Activated CD4-positive, alpha-beta T cell treated with anti-CD3 and anti-CD28 coated beads, Interleukin-2, amount 10 ng/mL, durations not matched to agents 24 days and 14 days (primary cell): ENCODE data around the gene IGF2R. TPM values are rescaled to one million over a fixed set of nuclear protein-coding genes. Genes with fewer than 3 reads are reported as not detected.

Source experiments
- DNase-seq: peaks from one replicate; pipeline ENCODE4 v3.0.0; 2022
- H3K27ac Mint-ChIP-seq: one replicate; pipeline ENCODE4 v1.8.0; 2022; ENCODE audit warnings: mild to moderate bottlenecking, mixed read lengths
- H3K27me3 Mint-ChIP-seq: one replicate; pipeline ENCODE4 v1.8.0; 2022; ENCODE audit warnings: mixed read lengths
- H3K36me3 Mint-ChIP-seq: one replicate; pipeline ENCODE4 v1.8.0; 2022; ENCODE audit warnings: low read depth, mild to moderate bottlenecking, mixed read lengths
- H3K4me1 Mint-ChIP-seq: one replicate; pipeline ENCODE4 v1.8.0; 2021; ENCODE audit warnings: mixed read lengths
- H3K4me3 Mint-ChIP-seq: one replicate; pipeline ENCODE4 v1.8.0; 2022; ENCODE audit warnings: mild to moderate bottlenecking, moderate library complexity, mixed read lengths
- H3K9me3 Mint-ChIP-seq: one replicate; pipeline ENCODE4 v1.8.0; 2021; ENCODE audit warnings: mixed read lengths
- intact Hi-C: fragments of 100-400 bp; cut with micrococcal nuclease; formaldehyde crosslinking; loops from one replicate; pipeline ENCODE4 v1.15.1; 2023
- total RNA-seq: library from RNA; stranded (reverse); gene quantifications from 2 replicates; pipeline ENCODE4 v1.2.3, GENCODE V29; 2022

Gene IGF2R
- total RNA-seq, 1 donor from 2014 or later, result 77.9 TPM

DNA sequence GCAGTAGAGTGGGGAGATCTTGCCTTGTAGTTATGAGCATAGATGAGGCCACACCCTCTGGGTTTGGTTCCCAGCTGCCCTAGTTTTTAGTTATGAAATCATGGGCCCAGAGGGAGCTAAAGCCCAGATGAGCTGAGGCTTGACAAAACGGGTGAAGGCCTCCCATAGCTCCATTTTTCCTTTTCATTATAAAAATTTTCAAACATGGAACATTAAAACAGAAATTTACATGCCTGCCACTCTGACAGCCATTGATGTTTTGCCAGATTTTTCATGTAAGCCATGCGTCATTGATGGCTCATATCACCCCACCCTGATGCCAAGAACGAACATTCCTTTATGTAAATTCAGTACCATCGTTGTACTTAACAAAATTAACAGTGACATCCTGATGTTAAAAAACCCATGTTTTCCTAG is 67.9 kb downstream of the IGF2R start:
- no peaks in the 10 kb centered on the region for H3K9me3 Mint-ChIP-seq
- no peaks in the 10 kb centered on the region for H3K27me3 Mint-ChIP-seq
- peaks cover 64% of the 10 kb centered on the region for H3K36me3 Mint-ChIP-seq

DNA sequence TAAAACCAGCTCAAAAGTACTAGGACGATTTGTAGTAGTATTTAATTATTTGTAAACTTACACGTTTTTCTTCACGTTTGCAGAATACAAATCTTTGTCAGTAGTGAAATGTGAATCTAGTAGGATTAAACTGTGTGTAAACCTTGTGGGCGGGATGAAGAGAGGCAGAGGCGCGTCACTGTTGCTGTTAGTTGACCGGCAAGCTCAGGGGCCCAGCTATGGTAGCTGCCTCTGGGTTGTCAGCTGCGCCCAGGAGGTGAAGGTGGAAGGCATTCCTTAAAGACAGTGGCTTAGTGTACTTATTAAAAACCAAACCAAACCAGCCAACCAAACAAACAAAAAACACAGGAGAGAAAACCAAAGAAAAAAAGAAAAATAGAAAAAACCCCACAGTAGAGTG is 69.6 kb downstream of the IGF2R start:
- Mint-ChIP-seq H3K27ac (no peak overlapping the region), H3K27me3 (no peaks in the 10 kb centered on the region), H3K9me3 (no peaks in the 10 kb centered on the region), H3K4me1 (peaks cover 26% of the 10 kb centered on the region), H3K36me3 (peaks cover 65% of the 10 kb centered on the region), H3K4me3 (no peak overlapping the region)
- intact Hi-C loops, result no loop called here
- no peak for DNase-seq

More for the DNA sequence above, 67.9 kb downstream of the IGF2R start:
- no peak overlapping the region for H3K27ac Mint-ChIP-seq
- peaks cover 21% of the 10 kb centered on the region for H3K4me1 Mint-ChIP-seq
- no peak overlapping the region for H3K4me3 Mint-ChIP-seq
- intact Hi-C loops, result no loop called here
- DNase-seq, result no peak

- H3K27ac Mint-ChIP-seq, result peak overlapping the region; percentile 26
- peaks cover 67% of the 10 kb centered on the region for H3K36me3 Mint-ChIP-seq
Measured at GRCh38 chr6:160039441-160039840, 70.6 kb downstream of the IGF2R start.

GRCh38 chr6:160040055-160040454 is 71.2 kb downstream of the IGF2R start:
- Mint-ChIP-seq H3K4me1 (peaks cover 26% of the 10 kb centered on the region), H3K27ac (no peak overlapping the region), H3K36me3 (peaks cover 67% of the 10 kb centered on the region), H3K27me3 (no peaks in the 10 kb centered on the region), H3K9me3 (no peaks in the 10 kb centered on the region), H3K4me3 (no peak overlapping the region)
- intact Hi-C loops, result no loop called here
- no peak for DNase-seq

More at GRCh38 chr6:160039441-160039840, 70.6 kb downstream of the IGF2R start:
- no peaks in the 10 kb centered on the region for H3K9me3 Mint-ChIP-seq
- H3K4me1 Mint-ChIP-seq, result peaks cover 26% of the 10 kb centered on the region
- intact Hi-C loops, result no loop called here
- H3K27me3 Mint-ChIP-seq, result no peaks in the 10 kb centered on the region
- no peak for DNase-seq
- no peak overlapping the region for H3K4me3 Mint-ChIP-seq

DNA sequence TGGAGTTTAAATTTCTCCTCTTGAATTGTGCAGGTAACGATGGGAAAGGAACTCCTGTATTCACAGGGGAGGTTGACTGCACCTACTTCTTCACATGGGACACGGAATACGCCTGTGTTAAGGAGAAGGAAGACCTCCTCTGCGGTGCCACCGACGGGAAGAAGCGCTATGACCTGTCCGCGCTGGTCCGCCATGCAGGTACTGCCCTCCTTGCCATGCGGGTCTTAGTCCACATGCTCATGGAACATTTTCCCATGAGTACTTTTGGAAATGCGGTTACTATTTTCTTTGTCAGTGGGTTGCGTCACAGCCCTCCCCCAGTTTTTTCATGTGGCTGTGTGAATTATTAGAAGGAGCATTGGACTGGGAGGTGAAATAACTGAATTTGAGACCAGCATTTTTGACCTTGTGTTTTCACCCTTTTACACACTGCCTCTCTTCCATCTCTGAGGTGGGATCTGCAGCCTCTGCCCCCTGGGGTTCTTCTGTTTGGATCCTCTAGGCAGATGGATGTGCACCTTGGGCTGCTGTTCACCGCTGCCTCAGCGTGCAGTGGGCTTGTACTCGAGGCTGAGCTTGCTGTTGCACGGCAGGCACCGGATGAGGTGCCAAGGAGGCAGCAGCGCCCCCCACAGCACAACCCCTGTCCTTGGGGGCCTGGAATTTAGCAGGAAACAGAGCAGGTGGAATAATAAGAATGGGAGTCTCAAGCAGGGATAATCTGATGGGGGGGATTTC is 71.8 kb downstream of the IGF2R start:
- Mint-ChIP-seq H3K36me3 (peaks cover 67% of the 10 kb centered on the region), H3K4me1 (peaks cover 26% of the 10 kb centered on the region), H3K27ac (peak overlapping the region; percentile 35), H3K9me3 (no peaks in the 10 kb centered on the region), H3K27me3 (no peaks in the 10 kb centered on the region), H3K4me3 (no peak overlapping the region)
- no peak for DNase-seq
- intact Hi-C loops, result no loop called here

DNA sequence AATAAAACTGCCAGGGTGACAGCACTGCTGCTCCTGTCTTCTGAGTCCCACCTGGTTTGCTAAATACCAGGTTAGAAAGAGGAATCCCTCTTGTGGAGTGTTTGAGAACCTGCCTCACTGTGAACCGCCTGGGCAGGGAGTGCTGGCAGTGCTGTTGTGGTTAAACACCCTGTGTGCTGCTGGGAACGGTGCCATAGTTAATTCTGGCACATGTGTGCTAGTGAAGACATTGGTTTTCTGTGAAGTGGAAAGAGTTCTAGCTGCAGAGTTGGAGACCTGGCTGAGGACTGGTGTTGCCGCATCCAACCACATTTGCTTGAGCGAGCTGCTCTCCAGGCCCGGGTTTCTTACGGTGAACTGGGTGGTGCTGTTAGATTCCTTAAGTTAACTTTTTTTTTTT is 72.7 kb downstream of the IGF2R start:
- peaks cover 68% of the 10 kb centered on the region for H3K36me3 Mint-ChIP-seq

DNA sequence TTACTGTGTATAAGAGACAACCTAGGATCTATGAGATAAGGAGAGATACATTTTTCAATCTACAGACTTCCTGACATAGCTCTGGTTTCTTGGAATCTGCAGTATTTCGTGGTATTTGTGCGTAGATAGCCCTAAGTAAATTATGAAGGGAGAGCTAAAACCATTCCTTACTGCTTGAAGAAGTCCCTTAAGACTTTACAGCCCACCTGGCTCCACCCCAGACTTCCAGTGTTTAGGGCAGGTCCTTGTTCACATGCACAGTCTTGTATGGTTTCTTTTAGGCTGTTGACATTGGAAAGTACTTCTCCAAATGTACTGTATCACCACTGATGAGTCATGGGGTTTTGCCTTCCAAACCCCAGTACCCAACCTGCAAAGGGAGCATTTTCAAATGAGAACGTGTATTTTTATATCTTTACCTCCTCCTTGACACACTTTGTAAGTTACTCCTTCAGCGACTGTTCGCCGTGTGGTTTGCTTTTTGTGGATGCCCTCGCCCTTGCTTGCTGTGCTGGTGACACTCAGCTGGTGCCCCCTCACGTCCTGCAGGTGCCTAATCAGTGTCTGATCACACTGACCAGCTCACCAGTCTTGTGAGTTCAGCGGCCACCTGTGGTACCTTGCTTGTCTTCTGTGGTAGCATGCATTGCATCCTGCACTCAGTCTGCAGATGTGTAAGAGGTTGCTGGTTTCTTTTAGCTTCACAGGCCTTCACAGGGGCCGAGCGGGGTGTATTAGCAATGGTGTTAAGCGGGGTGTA is 73.3 kb downstream of the IGF2R start:
- intact Hi-C loops, result no loop called here
- Mint-ChIP-seq H3K4me1 (peaks cover 26% of the 10 kb centered on the region), H3K27ac (no peak overlapping the region), H3K4me3 (no peak overlapping the region), H3K36me3 (peaks cover 70% of the 10 kb centered on the region), H3K27me3 (no peaks in the 10 kb centered on the region), H3K9me3 (no peaks in the 10 kb centered on the region)
- no peak for DNase-seq

More for the DNA sequence above, 72.7 kb downstream of the IGF2R start:
- no peaks in the 10 kb centered on the region for H3K9me3 Mint-ChIP-seq
- no peak overlapping the region for H3K27ac Mint-ChIP-seq
- no peak overlapping the region for H3K4me3 Mint-ChIP-seq
- intact Hi-C loops, result no loop called here
- H3K4me1 Mint-ChIP-seq, result peaks cover 26% of the 10 kb centered on the region
- no peak for DNase-seq
- H3K27me3 Mint-ChIP-seq, result no peaks in the 10 kb centered on the region

GRCh38 chr6:160042788-160043301 is 74.0 kb downstream of the IGF2R start:
- Mint-ChIP-seq H3K27ac (no peak overlapping the region), H3K4me1 (peaks cover 25% of the 10 kb centered on the region), H3K4me3 (no peak overlapping the region), H3K36me3 (peaks cover 73% of the 10 kb centered on the region), H3K27me3 (no peaks in the 10 kb centered on the region), H3K9me3 (no peaks in the 10 kb centered on the region)
- intact Hi-C loops, result no loop called here
- DNase-seq, result no peak

DNA sequence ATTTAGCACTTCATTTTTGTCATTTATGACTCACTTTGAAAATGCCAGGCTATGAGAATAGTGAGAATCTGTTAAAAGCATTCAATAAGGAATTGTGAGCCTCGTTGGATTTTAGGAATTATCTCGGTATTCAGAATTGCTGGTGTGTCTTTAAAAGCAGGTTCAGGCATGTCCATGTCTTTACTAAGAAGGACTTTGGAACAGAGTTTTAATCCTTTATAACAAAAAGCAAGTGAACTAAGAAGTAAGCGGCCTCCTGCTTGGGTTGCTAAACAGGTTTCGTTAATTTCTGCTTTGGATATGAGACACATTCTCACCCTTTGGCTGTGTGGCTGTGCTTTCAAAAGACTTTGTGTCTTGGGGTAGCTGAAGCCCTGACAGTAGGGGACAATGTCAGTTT is 74.9 kb downstream of the IGF2R start:
- Mint-ChIP-seq H3K27me3 (no peaks in the 10 kb centered on the region), H3K4me3 (no peak overlapping the region), H3K4me1 (peaks cover 17% of the 10 kb centered on the region), H3K36me3 (peaks cover 80% of the 10 kb centered on the region), H3K27ac (no peak overlapping the region), H3K9me3 (no peaks in the 10 kb centered on the region)
- intact Hi-C loops, result no loop called here
- no peak for DNase-seq

DNA sequence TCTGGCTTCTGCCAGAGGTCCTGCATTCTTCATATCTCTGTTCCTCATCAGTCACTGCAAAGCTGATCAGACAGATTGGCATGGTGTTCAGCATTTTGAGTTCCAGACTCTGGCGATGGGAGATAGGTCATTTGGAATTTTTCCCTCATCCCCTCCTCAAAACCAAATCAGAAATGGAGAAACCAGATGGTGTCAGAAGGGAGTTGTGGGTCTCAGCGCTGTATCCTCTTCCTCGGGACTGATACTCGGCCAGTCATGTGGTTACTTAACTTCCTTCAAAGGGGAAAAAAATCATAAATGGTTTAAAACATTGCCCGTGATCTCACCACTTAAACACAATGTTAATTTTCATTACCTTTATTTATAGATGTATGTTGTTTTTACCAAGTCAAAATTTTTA is 75.8 kb downstream of the IGF2R start:
- Mint-ChIP-seq H3K9me3 (no peaks in the 10 kb centered on the region), H3K27me3 (no peaks in the 10 kb centered on the region), H3K4me1 (peaks cover 15% of the 10 kb centered on the region), H3K27ac (no peak overlapping the region), H3K36me3 (peaks cover 84% of the 10 kb centered on the region), H3K4me3 (no peak overlapping the region)
- intact Hi-C loops, result no loop called here
- DNase-seq, result no peak

DNA sequence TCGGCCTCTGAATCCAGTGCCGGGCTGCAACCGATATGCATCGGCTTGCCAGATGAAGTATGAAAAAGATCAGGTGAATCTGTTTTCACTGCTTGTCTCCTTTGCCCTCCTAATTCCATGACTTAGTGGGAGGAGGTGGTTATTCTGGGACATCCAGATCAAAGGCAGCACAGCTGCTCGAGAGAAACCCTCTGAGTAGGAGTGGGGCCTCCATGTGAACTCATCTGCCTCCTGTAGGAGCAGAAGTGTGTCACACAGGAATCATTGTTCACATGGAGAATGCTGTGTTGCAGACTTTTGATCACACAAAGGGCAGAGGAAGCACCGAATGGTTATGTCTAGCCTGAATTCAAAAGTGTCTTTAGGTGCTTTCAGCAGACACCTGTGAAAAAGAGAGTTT is 79.6 kb downstream of the IGF2R start:
- no peak for DNase-seq
- H3K27ac Mint-ChIP-seq, result no peak overlapping the region
- H3K36me3 Mint-ChIP-seq, result peaks cover 91% of the 10 kb centered on the region
- H3K4me3 Mint-ChIP-seq, result no peak overlapping the region
- no peaks in the 10 kb centered on the region for H3K9me3 Mint-ChIP-seq
- intact Hi-C loops, result no loop called here
- no peaks in the 10 kb centered on the region for H3K27me3 Mint-ChIP-seq
- H3K4me1 Mint-ChIP-seq, result peaks cover 19% of the 10 kb centered on the region

- H3K36me3 Mint-ChIP-seq, result peaks cover 91% of the 10 kb centered on the region
- H3K4me3 Mint-ChIP-seq, result no peak overlapping the region
- DNase-seq, result no peak
- no peaks in the 10 kb centered on the region for H3K27me3 Mint-ChIP-seq
- intact Hi-C loops, result no loop called here
- peaks cover 19% of the 10 kb centered on the region for H3K4me1 Mint-ChIP-seq
- peak overlapping the region; percentile 1 for H3K27ac Mint-ChIP-seq
- no peaks in the 10 kb centered on the region for H3K9me3 Mint-ChIP-seq
Measured at GRCh38 chr6:160049346-160049745, 80.5 kb downstream of the IGF2R start.

DNA sequence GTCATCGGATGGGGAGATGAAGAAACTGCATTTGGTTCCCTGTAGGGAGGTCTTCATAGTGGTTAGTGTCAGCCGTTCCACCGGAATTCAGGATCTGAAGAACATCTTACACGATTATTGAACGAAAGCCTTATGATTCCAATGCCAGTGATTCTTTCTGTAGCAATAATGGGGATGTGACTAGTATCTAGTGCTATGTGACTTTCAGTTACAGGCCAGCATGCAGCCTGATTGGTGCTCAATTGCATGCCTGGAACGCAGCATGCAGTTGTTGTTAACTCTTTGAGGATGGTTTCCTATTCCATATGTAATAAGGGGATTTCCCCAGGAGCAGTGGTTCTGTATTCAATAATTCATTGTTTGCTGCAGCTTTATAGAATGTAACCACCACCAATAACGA is 81.1 kb downstream of the IGF2R start:
- H3K4me3 Mint-ChIP-seq, result no peak overlapping the region
- no peaks in the 10 kb centered on the region for H3K27me3 Mint-ChIP-seq
- H3K27ac Mint-ChIP-seq, result no peak overlapping the region
- peaks cover 91% of the 10 kb centered on the region for H3K36me3 Mint-ChIP-seq
- intact Hi-C loops, result no loop called here
- DNase-seq, result no peak
- H3K4me1 Mint-ChIP-seq, result peaks cover 19% of the 10 kb centered on the region
- no peaks in the 10 kb centered on the region for H3K9me3 Mint-ChIP-seq

DNA sequence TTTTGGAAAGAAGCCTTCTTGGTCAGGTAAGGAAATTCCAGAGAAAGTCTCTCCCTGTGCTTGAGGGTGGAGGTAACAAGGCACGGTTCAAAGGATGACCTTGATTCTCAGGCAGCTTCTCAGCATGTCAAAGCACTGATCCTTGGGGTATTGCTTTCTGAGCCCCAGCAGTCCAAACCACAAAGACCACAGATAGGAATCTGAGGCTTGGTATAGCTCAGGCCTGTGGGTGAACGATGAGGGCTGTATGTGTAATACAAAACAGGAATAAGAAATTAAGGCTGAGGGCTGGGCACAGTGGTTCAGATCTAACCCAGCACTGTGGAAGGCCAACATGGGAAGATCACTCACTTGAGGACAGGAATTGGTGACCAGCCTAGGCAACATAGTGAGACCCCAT is 82.5 kb downstream of the IGF2R start:
- no peaks in the 10 kb centered on the region for H3K9me3 Mint-ChIP-seq
- H3K27me3 Mint-ChIP-seq, result no peaks in the 10 kb centered on the region
- peaks cover 21% of the 10 kb centered on the region for H3K4me1 Mint-ChIP-seq
- peak; percentile 67 for DNase-seq
- peaks cover 89% of the 10 kb centered on the region for H3K36me3 Mint-ChIP-seq
- peak overlapping the region; percentile 8 for H3K4me3 Mint-ChIP-seq
- intact Hi-C loops, result no loop called here
- H3K27ac Mint-ChIP-seq, result peak overlapping the region; percentile 18
